B cell (primary cell): ENCODE measurements around the gene SSUH2.

Experiments
- CTCF ChIP-seq: fragments of 200-600 bp; IDR thresholded peaks from one replicate; pipeline ENCODE4 v1.8.0; 2022; ENCODE audit warnings: antibody characterized with exemption, mild to moderate bottlenecking
- EZH2 ChIP-seq: IDR thresholded peaks from 2 replicates; pipeline ENCODE4 v1.6.1; 2012; ENCODE audit warnings: borderline replicate concordance, low read depth, mild to moderate bottlenecking, moderate library complexity, low read length; ENCODE audit not compliant: insufficient read depth, poor library complexity, severe bottlenecking

- TF ChIP-seq CTCF = no peak
- no peak for TF ChIP-seq EZH2
Observed at GRCh38 chr3:8631661-8632060, 12.9 kb downstream of the SSUH2 start.
